Activated CD4-positive, alpha-beta T cell treated with anti-CD3 and anti-CD28 coated beads for 1 hour (primary cell): ENCODE data around the gene PRSS36.
"Not testable (repeated sequence)": the region's sequence is repeated elsewhere in the genome, so short reads cannot be mapped to it uniquely, and the experiment has no call there.

Experiments
- DNase-seq: peaks from one replicate; pipeline ENCODE4 v3.0.0-alpha.2; 2020

PRSS36 gene

GRCh38 chr16:31141489-31142108, 8.3 kb downstream of the PRSS36 start:
- no peak for DNase-seq

DNA sequence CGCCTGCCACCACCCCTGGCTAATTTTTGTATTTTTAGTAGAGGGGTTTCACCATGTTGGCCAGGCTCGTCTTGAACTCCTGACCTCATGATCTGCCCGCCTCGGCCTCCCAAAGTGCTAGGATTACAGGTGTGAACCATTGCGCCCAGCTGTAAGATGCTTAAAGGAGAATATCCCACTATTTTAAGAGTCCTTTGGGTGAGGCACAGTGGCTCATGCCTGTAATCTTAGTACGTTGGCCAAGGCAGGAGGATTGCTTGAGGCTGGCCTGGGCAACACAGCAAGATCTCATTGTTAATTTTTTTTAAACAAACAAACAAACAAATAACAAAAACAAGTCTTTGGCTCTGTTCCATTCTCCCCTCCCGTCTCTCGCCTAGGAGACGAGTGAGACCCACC, 8.8 kb downstream of the PRSS36 start:
- not testable (repeated sequence) for DNase-seq

GRCh38 chr16:31138621-31139578, 11.0 kb downstream of the PRSS36 start:
- no peak for DNase-seq

- DNase-seq = not testable (repeated sequence)
Measured at GRCh38 chr16:31136822-31137499, 12.9 kb downstream of the PRSS36 start.

DNA sequence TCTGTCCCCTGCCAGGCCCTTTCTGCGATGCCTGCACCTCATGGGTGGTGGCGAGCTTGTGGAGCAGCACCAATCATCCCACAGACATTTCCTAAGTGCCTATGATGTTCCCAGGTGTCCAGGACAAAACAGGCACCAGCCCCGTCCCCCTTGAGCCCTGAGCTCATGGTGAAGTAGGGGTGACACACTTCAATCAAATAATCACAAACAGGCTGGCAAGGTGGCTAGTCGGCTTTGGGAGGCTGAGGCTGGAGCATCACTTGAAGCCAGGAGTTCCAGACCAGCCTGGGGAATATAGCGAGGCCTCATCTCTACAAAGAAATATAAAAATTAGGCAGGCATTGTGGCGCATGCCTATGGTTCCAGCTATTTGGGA, 13.6 kb downstream of the PRSS36 start:
- no peak for DNase-seq

DNA sequence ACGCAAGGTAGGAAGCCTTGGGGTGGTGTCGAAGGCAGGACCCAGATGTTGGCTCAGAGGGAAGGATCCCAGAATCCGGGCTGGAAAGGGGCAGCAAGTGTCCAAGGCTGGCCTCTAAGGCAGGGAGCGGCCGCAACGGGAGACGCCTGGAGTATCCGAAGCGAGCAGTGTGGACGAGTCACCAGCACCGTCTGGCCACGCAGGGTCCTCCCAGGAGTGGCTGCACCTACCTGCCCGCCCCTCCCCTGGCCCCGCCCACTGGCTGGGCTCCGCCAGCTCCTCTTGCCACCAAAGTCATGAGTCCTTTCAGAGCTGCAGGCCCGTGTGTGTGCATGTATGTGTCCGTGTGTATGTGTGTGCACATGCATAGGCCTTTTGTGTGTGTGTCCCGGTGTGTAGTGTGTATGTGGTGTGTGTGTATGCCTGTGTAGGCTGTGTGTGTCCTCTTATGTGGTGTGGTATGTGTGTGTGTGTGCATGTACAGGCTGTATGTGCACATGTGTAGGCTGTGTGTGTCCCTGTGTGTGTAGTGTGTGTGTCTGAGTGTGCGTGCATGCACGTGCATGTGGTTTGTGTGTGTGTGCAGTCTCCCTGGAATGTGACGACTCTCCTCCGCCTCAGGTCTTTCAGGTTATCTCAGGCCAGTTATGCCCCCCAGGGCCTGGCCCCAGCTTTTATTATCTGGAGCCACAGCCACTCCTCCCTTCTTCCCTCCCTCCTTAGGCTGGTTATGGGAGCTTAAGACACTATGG, 14.2 kb downstream of the PRSS36 start, which contains the start of gene PRSS8:
PRSS8 (minus strand) TSS at position 193 of the 752 bp plus-strand sequence. CDS start 229 bp downstream, outside the sequence.
- DNase-seq = no peak

DNA sequence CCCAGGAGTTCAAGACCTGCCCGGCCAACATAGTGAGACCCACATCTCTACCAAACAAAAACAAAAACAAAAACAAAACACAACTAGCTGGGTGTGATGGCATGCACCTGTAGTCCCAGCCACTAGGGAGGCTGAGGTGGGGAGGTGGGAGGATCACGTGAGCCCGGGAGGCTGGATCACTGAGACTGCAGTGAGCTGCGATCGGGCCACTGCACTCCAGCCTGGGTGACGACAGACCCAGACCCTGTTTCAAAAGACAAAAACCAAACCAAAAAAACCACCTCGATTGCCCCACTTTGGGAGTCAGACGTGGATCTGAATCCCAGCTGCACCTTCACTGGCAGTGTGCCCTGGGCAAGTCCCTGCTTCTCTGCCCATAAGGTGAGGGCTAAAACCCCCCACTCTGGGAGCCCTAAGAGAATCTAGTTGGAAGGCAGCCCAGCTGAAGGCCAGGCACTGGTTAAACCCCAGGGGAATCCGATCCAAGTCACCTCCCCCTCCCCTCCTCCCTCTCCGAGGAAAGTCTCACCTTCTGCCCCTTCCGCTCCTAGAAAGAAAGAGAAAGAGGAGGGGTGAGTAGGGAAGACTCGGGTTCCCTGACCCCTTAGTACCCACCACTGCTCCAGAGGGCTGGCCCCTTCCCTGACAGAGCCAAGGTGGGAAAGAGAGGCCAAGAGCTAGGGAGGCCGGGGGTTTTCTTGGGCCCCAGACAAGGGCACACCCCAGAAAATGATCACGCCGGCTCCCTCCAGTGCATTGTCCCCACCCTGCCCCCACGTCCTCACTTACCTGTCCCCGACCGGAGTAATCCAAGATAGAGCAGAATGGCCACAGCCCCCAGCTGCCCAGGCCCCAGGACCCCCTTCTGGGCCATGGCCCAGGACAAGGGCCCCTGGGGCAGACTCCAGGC, 15.0 kb downstream of the PRSS36 start:
- no peak for DNase-seq

DNA sequence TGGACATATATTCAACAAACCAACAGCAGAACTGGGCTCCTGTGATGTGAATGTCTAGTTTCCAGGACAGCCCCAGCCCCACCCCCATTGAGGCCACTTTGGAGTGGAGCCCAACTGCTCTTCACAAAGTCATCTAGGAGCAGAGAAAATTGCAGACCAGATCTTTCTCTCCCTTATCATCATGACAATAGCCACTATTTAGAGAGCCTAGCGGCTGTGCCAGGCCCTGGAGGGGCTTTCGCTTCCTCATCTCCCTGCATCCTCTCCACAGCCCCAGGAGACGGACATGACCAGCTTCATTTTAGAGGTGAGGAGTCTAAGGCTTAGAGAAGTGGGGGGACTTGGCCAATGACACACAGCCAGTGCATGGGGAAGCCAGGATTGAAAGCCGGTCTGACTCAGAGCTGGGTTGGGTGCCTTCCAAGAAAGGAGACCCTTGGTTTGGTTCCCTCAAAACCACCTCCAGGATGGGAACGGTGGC, 15.7 kb downstream of the PRSS36 start:
- DNase-seq = no peak

- no peak for DNase-seq
Measured at GRCh38 chr16:31133046-31133501, 16.8 kb downstream of the PRSS36 start.

- no peak for DNase-seq
Measured at GRCh38 chr16:31132303-31132979, 17.4 kb downstream of the PRSS36 start.

DNA sequence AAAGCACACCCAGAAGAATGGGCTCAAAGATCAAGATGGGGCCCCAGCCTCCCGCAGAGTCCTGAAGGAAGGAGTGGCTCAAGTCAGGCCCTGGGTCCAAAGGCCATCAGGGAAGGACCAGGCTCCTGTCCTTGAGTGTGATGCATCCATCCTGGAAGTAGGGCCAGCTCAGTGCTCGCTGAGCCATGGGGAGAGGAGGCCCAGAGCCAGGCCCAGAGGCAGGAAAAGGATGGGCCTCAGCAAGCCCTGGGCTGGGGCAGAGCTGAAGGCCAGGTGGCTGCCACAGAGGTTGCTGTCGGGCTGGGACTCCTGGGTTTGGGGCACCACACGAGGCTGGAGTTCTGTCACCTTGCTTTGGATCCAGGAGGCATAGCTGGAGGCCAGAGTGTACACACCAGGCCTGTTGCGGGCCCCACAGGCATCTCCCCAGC, 18.0 kb downstream of the PRSS36 start:
- no peak for DNase-seq

- DNase-seq = no peak
Measured at GRCh38 chr16:31131416-31131815, 18.4 kb downstream of the PRSS36 start.

DNA sequence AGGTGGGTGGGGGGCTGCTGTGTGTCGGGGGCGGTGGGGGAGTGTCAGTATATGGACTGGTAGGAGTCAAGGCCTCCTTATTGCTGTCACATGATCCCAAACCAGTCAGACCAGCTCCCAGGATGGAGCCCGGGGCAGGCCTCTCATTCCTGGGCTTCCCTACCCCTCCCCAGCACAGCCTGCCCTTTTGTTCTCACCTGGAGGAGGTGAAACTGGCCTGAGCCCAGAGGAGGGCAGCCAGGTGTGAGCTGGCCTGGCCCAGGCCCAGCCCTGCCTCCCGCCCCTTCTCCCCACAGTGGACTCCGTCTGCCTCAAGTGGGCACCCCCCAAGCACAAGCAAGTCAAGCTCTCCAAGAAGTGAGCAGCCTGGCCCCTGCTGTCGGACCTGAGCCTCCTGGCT, 19.0 kb downstream of the PRSS36 start:
- DNase-seq = no peak

DNA sequence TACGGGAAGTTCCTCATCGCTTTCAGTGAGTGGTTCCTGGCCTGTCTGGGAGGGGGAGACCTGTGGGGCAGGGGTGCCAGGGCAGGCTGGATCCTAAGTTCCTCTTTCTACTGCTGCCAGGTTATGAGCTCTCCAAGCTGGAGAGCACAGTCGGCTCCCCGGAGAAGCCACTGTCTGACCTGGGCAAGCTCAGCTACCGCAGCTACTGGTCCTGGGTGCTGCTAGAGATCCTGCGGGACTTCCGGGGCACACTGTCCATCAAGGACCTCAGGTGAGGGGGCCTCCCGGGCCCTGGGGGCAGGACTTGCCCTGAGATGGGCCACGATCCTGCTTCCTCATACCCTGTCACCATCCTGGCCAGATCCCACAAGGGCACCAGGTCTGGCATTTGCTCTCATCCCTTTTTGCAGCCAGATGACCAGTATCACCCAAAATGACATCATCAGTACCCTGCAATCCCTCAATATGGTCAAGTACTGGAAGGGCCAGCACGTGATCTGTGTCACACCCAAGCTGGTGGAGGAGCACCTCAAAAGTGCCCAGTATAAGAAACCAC, 19.5 kb downstream of the PRSS36 start:
- DNase-seq = no peak

DNA sequence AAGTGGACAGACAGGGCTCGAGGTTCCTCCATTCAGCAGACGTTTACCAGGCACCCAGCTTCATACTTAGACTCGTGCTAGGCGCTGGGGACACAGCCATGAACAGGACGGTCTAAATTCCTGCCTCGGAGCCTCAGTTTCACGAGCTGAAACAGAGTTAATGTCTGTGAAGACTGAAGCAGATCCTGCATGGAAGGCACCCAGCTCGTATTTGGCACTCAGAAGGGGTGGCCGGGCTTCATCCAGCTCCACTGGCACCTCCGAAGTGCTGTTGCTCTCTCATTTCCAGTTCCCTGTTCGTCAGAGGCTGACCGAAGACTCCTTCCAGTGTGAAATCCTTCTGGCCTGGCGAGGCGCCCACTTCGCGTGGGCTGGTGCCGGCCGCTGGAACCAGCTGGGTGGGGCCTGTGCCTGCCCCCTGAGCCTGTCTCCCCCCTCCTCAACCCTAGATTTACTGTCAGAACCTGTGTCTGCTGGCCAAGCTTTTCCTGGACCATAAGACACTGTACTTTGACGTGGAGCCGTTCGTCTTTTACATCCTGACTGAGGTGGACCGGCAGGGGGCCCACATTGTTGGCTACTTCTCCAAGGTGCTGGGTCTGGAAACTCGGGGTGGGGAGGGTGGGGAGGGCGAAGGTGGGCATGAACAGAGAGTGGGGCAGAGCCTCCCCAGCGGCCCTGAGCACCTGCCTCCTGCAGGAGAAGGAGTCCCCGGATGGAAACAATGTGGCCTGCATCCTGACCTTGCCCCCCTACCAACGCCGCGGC, 20.1 kb downstream of the PRSS36 start:
- DNase-seq = no peak

DNA sequence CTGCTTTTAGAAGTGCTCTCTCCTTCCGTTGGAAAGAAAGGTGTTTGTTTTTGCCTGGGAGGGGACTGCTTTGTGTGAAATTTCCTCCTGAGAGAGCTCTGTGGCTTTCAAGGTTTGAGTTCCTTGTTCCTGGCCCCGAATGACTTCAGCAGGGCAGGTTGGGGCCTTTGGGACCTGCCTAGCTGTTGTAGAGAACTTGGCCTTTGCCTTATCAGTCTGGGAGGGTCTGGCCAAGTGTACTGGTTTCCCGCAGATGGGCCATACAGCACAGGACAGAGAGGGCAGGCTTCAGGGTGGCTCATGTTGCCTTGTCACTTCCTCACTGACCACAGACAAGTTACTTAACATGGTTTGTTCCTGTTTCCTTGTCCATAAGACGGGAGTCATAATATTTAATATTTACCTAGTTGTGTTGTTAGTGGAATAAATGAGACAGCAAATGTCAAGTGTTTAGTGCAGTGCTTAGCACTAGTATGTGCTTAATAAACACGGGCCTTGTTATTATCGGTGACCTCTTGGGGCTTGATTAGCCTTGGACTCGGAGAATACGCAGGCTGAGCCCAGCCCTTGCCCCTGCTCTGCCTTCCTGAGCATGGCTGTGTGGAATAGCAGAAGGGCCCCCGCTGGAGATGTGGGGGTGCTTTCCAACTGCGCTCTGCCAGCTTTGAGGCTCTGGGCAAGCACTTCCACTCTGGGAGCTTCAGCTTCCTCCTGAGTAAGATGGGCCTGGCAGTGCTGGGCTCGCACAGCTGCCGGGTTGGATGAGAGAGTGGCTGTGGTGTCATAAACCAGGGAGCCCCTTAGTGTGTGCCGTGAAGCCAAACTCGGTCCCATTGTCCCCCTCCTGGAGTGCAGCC, 20.9 kb downstream of the PRSS36 start:
- no peak for DNase-seq

- no peak for DNase-seq
Measured at GRCh38 chr16:31127182-31127581, 22.7 kb downstream of the PRSS36 start.

- no peak for DNase-seq
Measured at GRCh38 chr16:31125844-31126243, 24.0 kb downstream of the PRSS36 start.

- DNase-seq = no peak
Measured at GRCh38 chr16:31120129-31120528, 29.7 kb downstream of the PRSS36 start.
